Lower leg skin (tissue), 4 donors: ENCODE measurements around the gene SEPTIN8. TPM values are rescaled to one million over a fixed set of nuclear protein-coding genes. Genes with fewer than 3 reads are reported as not detected.
A peak's percentile ranks its signal among the peaks of the same experiment; 100 is the strongest.

Experiments
- DNase-seq, 2 donors: peaks; one replicate each; pipeline ENCODE4 v3.0.0-alpha.2; 2019; ENCODE audit warnings: low spot score in 2 of 2
- H3K4me3 ChIP-seq: fragments of 200-600 bp; sonication (generic); 2 replicates; pipeline ENCODE4 v1.5.1; 2017; ENCODE audit warnings: mild to moderate bottlenecking, low read depth; ENCODE audit not compliant: poor library complexity, severe bottlenecking
- CTCF ChIP-seq, 3 donors: fragments of 450-650 bp; IDR thresholded peaks; one replicate each; pipeline ENCODE4 v1.5.1; 2016; ENCODE audit warnings: antibody characterized with exemption in 3 of 3, mild to moderate bottlenecking in 3 of 3, moderate library complexity in 2 of 3
- POLR2A ChIP-seq, 2 donors: fragments of 450-650 bp; IDR thresholded peaks; one replicate each; pipeline ENCODE4 v1.6.1; 2016 to 2017; ENCODE audit warnings: antibody characterized with exemption in 2 of 2, mild to moderate bottlenecking in 1 of 2, moderate library complexity in 1 of 2
- WGBS, 2 donors: methylation state at CpG; one replicate each; pipeline ENCODE4 v1.1.5; 2018; 5-methylcytosine and 5-hydroxymethylcytosine counted together
- intact Hi-C: fragments of 100-400 bp; cut with DNase I; formaldehyde crosslinking; loops from one replicate; pipeline ENCODE4 v1.15.0; 2023; ENCODE audit warnings: low total_unique reads
- total RNA-seq, 4 donors: library from RNA; depleted of rRNA; stranded (reverse); fragments of >200 nt; gene quantifications; one replicate each; pipeline ENCODE4 v1.1.0, GENCODE V29; 2016

SEPTIN8 gene
- total RNA-seq, 4 donors from 2014 or later = 70.0 to 99.6 (median 87.8) TPM

DNA sequence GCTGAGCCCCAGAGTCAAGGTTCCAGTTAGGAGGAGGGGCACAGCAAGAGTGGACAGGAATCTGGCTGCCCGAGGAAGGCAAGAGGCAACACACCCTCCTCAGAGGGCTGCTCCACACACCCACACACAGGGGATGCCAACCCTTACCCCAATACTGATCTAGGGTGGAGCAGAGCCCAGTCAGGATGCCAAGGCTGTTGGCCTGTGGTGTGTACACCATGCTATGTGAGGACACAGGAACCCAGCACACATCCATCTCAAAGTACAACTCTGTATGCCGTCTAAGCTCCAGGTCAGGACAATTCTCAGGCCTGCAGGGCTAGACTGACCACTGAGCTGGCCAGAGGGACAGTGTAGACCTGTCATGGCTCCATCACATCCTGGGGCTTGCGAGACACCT lies 2.6 kb downstream of the SEPTIN8 start:
- peak in 1 of 2 donors; percentile 81 for DNase-seq
- H3K4me3 ChIP-seq = no peak overlapping the region
- TF ChIP-seq CTCF (IDR thresholded peaks at IDR 0.05) (no peak), POLR2A (IDR thresholded peaks at IDR 0.05) (no peak)
- WGBS, 2 donors = 13 to 18% methylated on average over 3 of the region's 3 CpGs
- intact Hi-C loops = no loop called here

DNA sequence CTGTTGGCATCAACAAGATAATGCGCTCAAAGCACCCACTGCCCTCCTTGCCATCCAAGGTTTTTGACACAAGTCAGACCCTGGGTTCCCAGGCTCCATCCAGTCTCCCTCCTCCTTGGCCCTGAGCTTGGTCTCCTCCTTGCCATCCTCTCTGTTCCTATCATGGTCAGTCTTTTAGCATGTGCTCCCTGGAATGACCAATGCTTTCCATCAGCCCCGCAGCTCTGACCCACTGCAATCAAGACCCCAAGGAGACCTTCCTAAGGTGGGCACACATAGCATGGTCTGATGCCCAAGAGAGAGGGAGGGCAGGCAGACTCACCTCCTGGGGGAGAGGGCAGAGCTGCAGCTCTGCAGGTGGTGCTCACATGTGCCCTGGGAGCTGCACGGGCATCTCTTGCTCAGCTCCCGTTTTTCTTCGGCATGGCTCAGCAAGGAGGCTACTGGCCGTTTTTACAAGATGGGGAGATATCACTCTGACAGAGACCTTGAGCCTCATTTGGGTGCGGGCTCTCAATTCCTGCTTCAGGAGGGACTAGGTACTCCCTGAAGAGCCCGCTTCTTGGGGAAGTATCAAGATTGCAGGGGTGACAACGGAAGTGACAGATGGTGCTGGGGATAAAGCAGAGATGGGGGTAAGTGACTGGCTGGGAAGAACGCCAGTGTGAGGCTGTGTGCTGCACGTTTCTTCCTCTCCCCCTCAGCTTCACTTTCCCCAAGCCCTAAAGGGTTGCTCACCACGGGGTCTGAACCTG lies 3.3 kb downstream of the SEPTIN8 start:
- H3K4me3 ChIP-seq = no peak overlapping the region
- peak in 1 of 2 donors; percentile 52 for DNase-seq
- WGBS, 2 donors = 49 to 58% methylated on average over 11 to 12 of the region's 12 CpGs
- intact Hi-C loops = no loop called here
- TF ChIP-seq POLR2A (IDR thresholded peaks at IDR 0.05) = no peak
- no peak for TF ChIP-seq CTCF (IDR thresholded peaks at IDR 0.05)

DNA sequence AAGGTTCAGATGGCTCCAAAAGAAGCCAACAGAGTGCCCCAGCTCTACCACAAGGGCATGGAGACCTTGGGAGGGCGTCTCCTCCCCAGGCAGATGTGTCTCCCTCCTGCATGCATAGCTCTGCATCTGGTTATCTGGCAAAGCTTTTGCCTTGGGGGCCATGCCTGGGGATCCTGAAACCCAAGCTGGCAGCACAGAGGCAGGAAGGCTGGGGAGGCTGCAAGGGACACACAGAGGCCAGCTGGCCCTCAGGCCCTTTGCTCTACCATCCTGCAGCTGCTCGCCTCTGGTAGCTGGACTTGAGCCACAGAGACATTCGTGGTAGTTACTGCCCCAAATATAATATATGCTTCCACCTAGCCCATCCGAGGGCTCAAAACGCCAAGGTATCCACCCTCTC lies 3.9 kb downstream of the SEPTIN8 start:
- intact Hi-C loops = no loop called here
- no peak for DNase-seq
- WGBS, 2 donors = 58 to 73% methylated on average over 2 to 5 of the region's 5 CpGs
- no peak overlapping the region for H3K4me3 ChIP-seq
- TF ChIP-seq CTCF (IDR thresholded peaks at IDR 0.05) = no peak
- TF ChIP-seq POLR2A (IDR thresholded peaks at IDR 0.05) = no peak

DNA sequence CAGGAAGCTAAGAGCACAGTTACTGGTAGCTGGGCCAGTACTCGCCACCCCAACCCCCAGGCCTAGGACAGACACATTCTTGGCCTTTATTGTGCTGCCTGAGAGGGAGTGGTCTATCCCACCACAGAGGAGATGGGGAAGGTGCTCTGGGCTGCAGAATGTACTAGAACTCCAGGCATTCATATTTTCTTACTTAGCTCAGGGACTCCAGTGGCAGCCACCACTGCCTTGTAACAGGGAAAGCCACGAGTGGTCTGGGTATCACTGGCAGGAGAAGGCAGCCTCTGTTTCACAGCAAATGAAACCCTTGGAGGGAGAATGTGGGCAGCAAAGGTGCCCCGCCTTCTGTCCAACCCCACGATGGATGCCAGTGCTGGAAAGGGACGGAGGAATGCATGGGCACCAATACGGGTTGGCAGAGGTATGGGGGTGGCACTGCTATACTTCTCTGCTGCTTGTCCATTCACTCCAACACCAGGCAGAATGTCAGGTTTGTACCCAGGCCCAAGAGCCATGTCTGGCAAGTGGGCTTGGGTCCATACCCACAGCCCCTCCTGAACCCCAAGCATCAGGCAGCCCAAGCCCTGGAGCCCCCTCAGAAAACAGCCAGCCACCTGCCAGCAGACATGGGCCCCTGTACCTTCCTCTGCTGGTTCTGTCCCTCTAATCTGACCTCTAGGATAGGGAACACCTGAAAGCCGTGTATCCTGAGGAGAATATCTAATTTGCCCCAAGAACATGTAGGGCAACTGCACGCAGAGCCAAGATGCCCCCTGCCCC lies 4.6 kb downstream of the SEPTIN8 start:
- intact Hi-C loops = no loop called here
- TF ChIP-seq CTCF (IDR thresholded peaks at IDR 0.05) (no peak), POLR2A (IDR thresholded peaks at IDR 0.05) (no peak)
- H3K4me3 ChIP-seq = no peak overlapping the region
- 64 to 72% methylated on average over 7 to 8 of the region's 8 CpGs for WGBS, 2 donors
- DNase-seq = peak in 1 of 2 donors; percentile 56

- TF ChIP-seq POLR2A (IDR thresholded peaks at IDR 0.05) = no peak
- TF ChIP-seq CTCF (IDR thresholded peaks at IDR 0.05) = no peak
- WGBS, 2 donors = 55 to 58% methylated on average over 7 to 8 of the region's 8 CpGs
- H3K4me3 ChIP-seq = no peak overlapping the region
- intact Hi-C loops = no loop called here
- peak in 1 of 2 donors; percentile 82 for DNase-seq
These were observed 5.5 kb downstream of the SEPTIN8 start for GRCh38 chr5:132771503-132771998.
